ENCODE results near the gene TMX2. TPM values are rescaled to one million over a fixed set of nuclear protein-coding genes. Genes with fewer than 3 reads are reported as not detected.
A peak's percentile ranks its signal among the peaks of the same experiment; 100 is the strongest.

Gene TMX2
- total and polyA plus RNA-seq, 10 donors, result 36.0 to 57.0 (median 49.1) TPM

DNA sequence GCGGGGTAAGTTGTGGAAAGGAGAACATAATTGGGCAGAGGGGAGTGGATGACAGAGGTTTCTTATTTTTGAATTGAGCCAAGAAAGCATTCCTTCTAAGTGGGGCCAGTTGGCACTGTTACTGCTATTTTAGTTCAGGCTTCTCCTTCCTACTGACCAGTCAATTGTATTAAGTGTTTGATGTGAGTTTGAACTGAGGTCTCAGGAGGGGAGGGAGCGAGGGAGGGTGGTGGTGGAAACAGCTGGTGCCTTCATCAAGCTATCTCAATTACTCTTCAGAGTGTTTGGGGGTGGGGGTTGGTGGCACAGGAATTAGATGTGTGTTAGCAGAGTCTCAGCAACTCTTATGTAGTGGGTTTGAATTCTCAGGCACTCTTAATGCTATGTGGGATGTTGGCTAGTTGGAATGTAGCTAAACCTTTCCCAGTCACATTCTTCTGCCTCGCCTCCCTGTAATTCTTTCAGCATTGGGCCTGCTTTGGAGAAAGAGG, 63.7 kb downstream of the TMX2 start:
- no peaks in the 10 kb centered on the region for H3K27me3 ChIP-seq (replicated peaks in 1 of 7)
- peak overlapping the region in 7 of 8 donors; percentile 30 to 90 (median 79) for H3K27ac ChIP-seq
- H3K9me3 ChIP-seq, result no peaks in the 10 kb centered on the region
- intact Hi-C loops (cut with DNase I; ENCODE audit: low total_unique reads), result no loop called here
- peak overlapping the region in 5 of 8 donors; percentile 1 to 33 (median 10) for H3K4me3 ChIP-seq
- 54 to 86% (median 61%) methylated on average over 3 of the region's 3 CpGs for WGBS, 5 donors
- TF ChIP-seq, protein P1, sequence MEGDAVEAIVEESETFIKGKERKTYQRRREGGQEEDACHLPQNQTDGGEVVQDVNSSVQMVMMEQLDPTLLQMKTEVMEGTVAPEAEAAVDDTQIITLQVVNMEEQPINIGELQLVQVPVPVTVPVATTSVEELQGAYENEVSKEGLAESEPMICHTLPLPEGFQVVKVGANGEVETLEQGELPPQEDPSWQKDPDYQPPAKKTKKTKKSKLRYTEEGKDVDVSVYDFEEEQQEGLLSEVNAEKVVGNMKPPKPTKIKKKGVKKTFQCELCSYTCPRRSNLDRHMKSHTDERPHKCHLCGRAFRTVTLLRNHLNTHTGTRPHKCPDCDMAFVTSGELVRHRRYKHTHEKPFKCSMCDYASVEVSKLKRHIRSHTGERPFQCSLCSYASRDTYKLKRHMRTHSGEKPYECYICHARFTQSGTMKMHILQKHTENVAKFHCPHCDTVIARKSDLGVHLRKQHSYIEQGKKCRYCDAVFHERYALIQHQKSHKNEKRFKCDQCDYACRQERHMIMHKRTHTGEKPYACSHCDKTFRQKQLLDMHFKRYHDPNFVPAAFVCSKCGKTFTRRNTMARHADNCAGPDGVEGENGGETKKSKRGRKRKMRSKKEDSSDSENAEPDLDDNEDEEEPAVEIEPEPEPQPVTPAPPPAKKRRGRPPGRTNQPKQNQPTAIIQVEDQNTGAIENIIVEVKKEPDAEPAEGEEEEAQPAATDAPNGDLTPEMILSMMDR (IDR thresholded peaks at IDR 0.05 in 8 of 11, conservative IDR thresholded peaks at IDR 0.05 in 3 of 11), result no peak
- TF ChIP-seq POLR2A (IDR thresholded peaks at IDR 0.05) (no peak), POLR2AphosphoS5 (IDR thresholded peaks at IDR 0.05) (no peak)
- peaks cover 41 to 98% (median 83%) of the 10 kb centered on the region in 6 donors for H3K4me1 ChIP-seq
- H3K36me3 ChIP-seq, result no peaks in the 10 kb centered on the region
- DNase-seq, result no peak

DNA sequence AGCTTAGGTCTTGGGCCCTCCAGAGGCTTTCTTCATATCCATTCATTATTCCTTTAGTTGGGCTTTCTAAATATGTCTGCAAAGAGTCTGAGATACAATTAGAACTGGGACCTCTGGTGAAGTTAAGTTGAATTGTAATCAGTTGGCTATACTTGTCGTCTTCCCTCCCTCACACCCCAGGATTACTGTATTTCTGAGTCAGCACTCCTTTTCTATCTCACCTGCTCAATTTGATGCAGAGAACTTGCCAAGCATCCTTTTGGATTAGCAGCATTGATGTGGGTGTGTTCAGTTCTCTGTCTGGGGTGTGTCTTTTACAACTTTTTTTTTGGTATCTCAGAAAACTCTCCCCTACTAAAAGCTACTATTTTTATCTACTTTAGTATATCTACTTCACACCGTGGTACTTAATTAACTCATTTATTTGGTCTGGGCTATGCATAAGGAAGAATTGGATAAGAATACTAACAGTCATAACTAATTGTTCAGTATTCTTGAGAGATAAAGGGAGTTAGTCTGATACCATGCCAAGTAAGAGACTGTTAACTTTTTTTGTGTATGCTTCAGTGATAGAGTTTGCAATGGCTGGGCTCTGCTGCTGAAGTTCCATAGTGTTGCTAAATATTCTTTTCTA, 64.3 kb downstream of the TMX2 start:
- TF ChIP-seq POLR2AphosphoS5 (IDR thresholded peaks at IDR 0.05) (no peak), POLR2A (IDR thresholded peaks at IDR 0.05) (no peak)
- TF ChIP-seq, protein P1 (IDR thresholded peaks at IDR 0.05 in 8 of 11, conservative IDR thresholded peaks at IDR 0.05 in 3 of 11), result no peak
- H3K4me3 ChIP-seq, result peak overlapping the region in 2 of 8 donors; percentile 19 to 33
- 46 to 71% (median 66%) methylated on average over 2 of the region's 2 CpGs for WGBS, 5 donors
- H3K36me3 ChIP-seq, result no peaks in the 10 kb centered on the region
- intact Hi-C loops (cut with DNase I; ENCODE audit: low total_unique reads), result no loop called here
- H3K27ac ChIP-seq, result peak overlapping the region in 7 of 8 donors; percentile 73 to 90 (median 79)
- peaks cover 47 to 99% (median 86%) of the 10 kb centered on the region in 6 donors for H3K4me1 ChIP-seq
- no peaks in the 10 kb centered on the region for H3K9me3 ChIP-seq
- DNase-seq, result no peak
- H3K27me3 ChIP-seq (replicated peaks in 1 of 7), result no peaks in the 10 kb centered on the region

DNA sequence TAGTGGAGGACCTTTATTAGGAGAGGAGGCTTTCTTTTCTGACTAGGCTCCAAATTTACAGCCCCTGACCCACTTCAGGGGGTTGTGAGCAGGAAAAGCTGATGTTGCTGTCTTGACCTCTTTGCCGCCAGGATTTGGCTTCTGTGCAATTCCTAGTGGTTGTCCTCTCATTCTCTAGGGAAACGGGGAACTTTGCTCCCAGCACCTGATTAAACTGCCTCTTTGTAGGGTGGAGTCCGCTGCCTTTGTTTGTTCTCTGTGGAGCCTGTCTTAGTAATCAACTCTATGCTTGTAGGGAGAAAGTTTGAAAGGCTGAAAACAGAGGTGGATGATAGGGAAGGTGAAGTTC, 65.5 kb downstream of the TMX2 start:
- H3K27ac ChIP-seq, result peak overlapping the region; percentile 11 to 90 (median 78)
- no peaks in the 10 kb centered on the region for H3K9me3 ChIP-seq
- H3K4me3 ChIP-seq, result no peak overlapping the region
- peaks cover 54 to 100% (median 87%) of the 10 kb centered on the region in 6 donors for H3K4me1 ChIP-seq
- 57 to 74% (median 66%) methylated on average over 3 of the region's 3 CpGs for WGBS, 5 donors
- intact Hi-C loops (cut with DNase I; ENCODE audit: low total_unique reads), result no loop called here
- DNase-seq, result no peak
- no peak for TF ChIP-seq POLR2AphosphoS5 (IDR thresholded peaks at IDR 0.05)
- no peak for TF ChIP-seq POLR2A (IDR thresholded peaks at IDR 0.05)
- TF ChIP-seq, protein P1 (IDR thresholded peaks at IDR 0.05 in 8 of 11, conservative IDR thresholded peaks at IDR 0.05 in 3 of 11), result no peak
- H3K27me3 ChIP-seq (replicated peaks in 1 of 7), result no peaks in the 10 kb centered on the region
- no peaks in the 10 kb centered on the region for H3K36me3 ChIP-seq

DNA sequence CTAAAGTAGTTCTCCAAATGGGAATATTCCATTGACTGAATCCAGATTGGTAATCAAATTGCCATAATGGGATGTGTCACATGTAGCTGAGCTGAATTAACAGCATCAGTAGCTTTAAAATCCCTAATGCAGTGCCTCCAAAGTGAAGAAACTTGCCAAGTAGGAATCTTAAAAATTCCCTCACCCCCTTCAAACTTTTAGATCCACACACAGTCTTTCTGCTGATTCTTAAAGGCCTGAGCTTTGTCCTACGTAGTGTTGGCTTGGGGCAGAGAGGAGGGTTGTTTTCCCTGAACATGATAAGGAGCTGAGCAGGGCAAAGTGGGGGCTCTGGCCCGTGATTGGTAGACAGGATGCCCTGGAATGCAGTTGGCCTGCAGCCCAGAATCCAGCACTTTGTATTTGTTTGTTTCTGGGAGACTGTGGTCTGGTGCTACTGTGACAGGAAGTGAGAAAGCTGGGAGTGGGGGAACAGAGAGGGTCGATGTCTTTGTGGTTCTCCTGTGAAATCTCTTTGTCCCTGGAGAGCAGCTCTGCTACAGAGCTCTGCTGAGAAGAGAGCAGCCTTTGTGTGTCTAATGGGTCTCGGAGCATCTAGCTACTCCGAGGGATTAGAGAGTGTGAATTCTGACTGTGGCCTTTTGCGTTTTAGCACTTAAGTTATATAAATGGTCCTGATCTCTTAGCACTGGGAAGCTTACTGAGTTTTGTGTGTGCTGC, 66.1 kb downstream of the TMX2 start:
- intact Hi-C loops (cut with DNase I; ENCODE audit: low total_unique reads), result no loop called here

More for the DNA sequence above, 66.1 kb downstream of the TMX2 start:
- H3K27ac ChIP-seq, result peak overlapping the region; percentile 11 to 90 (median 78)
- 25 to 43% (median 34%) methylated on average over 6 of the region's 6 CpGs for WGBS, 5 donors
- peaks cover 54 to 100% (median 86%) of the 10 kb centered on the region in 6 donors for H3K4me1 ChIP-seq
- no peaks in the 10 kb centered on the region for H3K36me3 ChIP-seq
- DNase-seq, result peak; percentile 79
- no peaks in the 10 kb centered on the region for H3K27me3 ChIP-seq (replicated peaks in 1 of 7)
- no peaks in the 10 kb centered on the region for H3K9me3 ChIP-seq
- TF ChIP-seq POLR2AphosphoS5 (IDR thresholded peaks at IDR 0.05), result peak in 2 of 3 donors; percentile 74 to 85
- TF ChIP-seq, protein P1 (IDR thresholded peaks at IDR 0.05 in 8 of 11, conservative IDR thresholded peaks at IDR 0.05 in 3 of 11), result no peak
- peak overlapping the region in 1 of 8 donors; percentile 8 for H3K4me3 ChIP-seq
